ENCODE measurements around the gene AARSD1.
"Not testable (repeated sequence)": the region's sequence is repeated elsewhere in the genome, so short reads cannot be mapped to it uniquely, and the experiment has no call there.

The AARSD1 gene

DNA sequence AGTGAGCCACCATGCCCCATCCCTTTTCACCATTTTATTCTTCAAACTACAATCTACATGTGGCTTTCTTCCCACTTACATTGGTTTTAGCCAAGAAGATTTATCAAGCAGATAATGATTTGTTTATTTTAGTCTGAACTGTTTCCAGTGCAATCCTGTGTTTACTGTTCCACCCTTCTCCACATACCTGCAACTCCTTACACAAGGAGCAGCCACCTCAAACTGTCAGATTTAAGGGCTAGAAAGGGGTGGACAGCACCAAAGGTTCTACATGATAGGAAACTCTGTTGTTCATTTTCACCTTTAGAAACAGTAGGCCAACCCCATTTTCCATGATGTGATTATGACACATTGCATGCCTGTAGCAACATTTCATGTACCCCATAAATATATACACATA lies 18.0 kb upstream of the AARSD1 start:
- no peak for DNase-seq (ENCODE audit: low read depth in 2 of 2, low spot score in 1 of 2)

DNA sequence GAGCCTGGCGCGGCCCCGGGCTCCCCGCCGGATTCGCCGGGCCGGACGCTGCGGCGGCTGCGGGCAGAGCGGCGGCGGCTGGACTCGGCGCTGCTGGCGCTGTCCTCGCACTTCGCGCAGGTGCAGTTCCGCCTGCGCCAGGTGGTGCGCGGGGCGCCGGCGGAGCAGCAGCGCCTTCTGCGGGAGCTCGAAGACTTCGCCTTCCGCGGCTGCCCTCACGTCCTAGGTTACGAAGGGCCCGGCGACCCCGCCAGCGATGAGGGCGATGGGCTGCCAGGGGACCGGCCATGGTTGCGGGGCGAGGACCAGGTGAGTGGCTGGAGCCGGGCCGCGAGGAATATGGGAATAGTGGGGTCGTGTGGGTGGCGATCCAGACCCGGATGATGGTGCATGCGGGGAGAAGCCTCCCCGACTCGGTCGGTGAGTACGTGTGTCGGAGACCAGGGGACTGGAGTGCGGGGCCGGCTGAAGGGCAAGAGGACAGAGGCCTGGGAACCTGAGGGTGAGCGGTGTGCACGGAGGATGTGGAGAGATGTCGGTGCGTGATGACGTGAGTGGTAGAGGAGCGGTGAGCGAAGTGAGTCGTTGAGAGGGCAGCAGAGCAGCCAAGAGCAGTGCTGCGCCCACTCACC lies 16.6 kb upstream of the AARSD1 start:
- DNase-seq (ENCODE audit: low read depth in 2 of 2, low spot score in 1 of 2), result no peak

DNA sequence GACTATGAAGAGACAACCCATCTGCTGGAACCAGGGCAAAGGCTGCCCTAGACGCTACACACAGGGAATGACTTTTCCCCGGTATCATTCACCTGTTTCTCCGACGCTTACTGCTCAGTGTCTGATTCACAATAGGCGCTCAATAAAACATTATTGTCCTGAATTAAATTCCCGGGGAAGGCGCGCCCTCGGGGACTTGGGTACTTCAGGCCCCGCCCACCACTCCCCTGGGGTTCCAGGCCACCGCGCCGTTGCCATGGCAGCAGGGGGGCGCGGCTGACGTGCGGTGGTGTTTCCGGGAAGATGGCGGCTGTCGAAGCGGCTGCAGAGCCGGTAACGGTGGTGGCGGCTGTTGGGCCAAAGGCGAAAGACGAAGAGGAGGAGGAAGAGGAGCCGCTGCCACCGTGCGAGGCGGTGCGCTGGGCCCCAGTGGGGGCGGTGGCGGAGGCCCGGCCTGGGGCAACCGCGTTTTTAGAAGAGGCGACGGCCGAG lies 16.1 kb upstream of the AARSD1 start, which contains the start of gene RUNDC1:
Gene RUNDC1, plus strand, starts transcription at position 292 of the 492 bp plus-strand sequence. Its CDS starts 12 bp downstream, at position 304.
- peak; percentile 85 to 86 for DNase-seq (ENCODE audit: low read depth in 2 of 2, low spot score in 1 of 2)

DNA sequence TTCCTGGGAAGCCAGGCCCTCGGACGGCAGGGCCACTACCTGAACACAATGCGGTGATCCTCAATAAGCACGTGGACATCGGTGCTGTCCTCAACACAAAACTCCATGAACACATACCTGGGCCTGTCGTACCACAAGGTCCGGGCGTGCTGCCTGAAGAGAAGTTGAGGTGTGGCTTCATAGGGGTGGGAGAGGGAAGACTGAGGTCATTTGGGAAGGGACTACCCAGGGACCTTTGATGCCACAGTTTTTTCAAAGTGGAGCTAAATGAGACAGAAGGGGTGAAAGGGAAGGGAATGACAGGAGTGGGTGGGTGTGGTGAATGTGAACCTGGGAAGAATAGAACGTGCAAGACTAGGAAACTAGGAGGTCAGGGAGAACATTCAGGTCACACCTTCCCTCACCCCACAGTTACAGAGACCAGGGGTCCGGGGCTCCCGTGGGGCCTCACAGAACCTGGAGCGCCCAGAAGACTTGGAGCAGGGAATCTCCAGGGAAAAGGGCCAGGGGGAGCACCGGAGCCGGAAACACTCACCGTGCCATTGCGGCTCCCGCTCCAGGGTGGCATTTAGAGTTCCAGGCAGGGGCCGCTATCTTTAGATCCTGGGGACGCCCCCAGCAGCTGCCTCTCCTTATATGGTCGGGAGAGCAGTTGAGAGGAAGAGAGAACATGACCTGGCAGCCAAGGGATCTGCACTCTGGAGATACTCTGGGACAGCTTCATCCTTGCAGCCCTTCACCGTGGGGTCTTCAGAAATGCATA lies 15.4 kb upstream of the AARSD1 start, which contains the start of gene PTGES3L:
Gene PTGES3L, minus strand, starts transcription at position 570 of the 763 bp plus-strand sequence. Its CDS starts 27 bp downstream, at position 543.
- DNase-seq (ENCODE audit: low read depth in 2 of 2, low spot score in 1 of 2), result no peak

DNA sequence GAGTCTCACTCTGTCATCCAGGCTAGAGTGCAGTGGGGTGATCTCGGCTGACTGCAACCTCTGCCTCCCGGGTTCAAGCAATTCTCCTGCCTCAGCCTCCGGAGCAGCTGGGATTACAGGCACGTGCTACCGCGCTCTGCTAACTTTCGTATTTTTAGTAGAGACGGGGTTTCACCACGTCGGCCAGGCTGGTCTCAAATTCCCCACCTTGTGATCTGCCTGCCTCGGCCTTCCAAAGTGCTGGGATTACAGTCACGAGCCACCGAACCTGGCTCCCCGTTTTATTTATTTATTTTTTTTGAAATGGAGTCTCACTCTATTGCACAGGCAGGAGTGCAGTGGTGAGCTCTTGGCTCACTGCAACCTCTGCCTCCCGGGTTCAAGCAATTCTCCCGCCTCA lies 11.4 kb upstream of the AARSD1 start:
- DNase-seq (ENCODE audit: low read depth in 2 of 2, low spot score in 1 of 2), result not testable (repeated sequence)

DNA sequence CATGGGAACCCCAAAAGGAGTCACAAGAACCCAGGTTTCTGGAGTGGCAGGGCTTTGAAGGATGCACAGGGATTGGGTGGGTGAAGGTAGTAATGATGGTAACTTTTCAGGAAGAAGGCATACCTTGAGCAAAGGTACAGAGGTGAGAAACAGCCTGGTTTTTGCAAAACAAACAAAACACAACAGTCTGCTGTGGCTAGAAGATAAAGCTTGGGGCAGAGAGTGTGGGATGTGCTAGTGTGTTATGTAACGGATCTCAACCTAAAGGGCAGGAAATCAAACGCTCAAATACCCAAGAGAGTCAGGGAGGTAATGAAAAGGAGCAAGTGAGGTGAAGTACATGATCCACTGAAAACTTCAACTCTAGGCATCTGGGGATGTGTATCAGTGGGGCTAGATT lies 11.0 kb upstream of the AARSD1 start:
- no peak for DNase-seq (ENCODE audit: low read depth in 2 of 2, low spot score in 1 of 2)

DNA sequence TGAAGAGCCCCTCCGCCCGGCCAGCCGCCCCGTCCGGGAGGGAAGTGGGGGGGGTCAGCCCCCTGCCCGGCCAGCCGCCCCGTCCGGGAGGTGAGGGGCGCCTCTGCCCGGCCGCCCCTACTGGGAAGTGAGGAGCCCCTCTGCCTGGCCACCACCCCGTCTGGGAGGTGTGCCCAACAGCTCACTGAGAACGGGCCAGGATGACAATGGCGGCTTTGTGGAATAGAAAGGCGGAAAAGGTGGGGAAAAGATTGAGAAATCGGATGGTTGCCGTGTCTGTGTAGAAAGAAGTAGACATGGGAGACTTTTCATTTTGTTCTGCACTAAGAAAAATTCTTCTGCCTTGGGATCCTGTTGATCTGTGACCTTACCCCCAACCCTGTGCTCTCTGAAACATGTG lies 9.1 kb upstream of the AARSD1 start:
- not testable (repeated sequence) for DNase-seq (ENCODE audit: low read depth in 2 of 2, low spot score in 1 of 2)

DNA sequence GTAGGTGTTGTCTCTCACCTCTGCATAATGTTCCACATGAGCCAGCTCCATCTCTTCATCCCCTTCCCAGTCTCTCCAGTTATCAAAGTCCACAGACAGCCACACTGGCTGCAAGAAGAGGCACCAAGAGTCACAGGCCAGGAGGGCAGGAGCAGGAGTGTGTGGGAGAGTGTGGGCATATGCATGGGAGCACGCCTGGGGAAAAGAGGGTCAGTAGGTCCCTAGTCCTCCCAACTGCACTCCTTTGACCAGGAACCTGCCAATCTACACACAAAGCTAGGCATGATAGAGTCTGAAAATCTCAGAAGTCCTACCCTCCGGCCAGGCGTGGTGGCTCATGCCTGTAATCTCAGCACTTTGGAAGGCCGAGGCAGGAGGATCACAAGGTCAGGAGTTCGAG lies 7.3 kb upstream of the AARSD1 start:
- no peak for DNase-seq (ENCODE audit: low read depth in 2 of 2, low spot score in 1 of 2)

DNA sequence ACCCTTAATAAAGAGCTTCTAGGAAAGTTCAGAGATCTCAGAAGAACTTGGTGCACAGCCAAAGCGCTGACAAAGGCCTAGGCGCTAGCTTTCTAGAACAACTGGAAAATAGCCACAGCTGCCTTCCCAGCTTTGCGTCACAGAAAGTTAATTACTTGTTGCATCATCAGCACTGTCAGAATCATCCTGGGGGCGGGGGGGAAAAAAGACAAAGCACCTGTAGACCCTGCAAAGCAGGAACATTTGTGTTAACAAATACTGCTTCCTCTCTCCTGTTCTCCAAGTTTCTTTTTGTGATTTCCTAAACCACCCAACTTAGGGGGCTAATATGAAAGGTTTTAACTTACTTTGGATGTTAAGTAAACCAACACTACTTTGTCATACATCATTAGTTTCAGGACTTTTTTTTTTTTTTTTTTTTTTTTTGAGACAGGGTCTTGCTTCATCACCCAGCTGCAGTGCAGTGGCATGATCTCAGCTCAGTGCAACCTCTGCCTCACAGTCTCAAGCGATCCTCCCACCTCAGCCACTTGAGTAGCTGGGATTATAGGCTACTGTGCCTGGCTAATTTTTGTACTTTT lies 4.8 kb upstream of the AARSD1 start:
- DNase-seq (ENCODE audit: low read depth in 2 of 2, low spot score in 1 of 2), result no peak

DNA sequence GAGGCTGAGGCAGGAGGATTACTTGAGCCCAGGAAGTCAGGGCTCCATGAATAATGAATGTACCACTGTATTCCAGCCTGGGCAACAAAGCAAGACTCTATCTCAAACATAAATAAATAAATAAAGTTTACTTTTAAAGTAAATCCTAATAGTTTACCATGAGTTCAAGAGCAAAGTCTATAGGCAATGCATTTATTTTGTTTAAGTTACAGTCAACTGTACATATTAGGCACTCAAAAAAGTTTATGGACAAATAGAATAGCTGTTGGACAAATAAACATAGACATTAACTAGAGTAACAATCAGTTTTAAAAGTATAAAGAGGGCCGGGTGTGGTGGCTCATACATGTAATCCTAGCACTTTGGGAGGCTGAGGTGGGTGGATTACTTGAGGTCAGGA lies 3.7 kb upstream of the AARSD1 start:
- DNase-seq (ENCODE audit: low read depth in 2 of 2, low spot score in 1 of 2), result no peak

DNA sequence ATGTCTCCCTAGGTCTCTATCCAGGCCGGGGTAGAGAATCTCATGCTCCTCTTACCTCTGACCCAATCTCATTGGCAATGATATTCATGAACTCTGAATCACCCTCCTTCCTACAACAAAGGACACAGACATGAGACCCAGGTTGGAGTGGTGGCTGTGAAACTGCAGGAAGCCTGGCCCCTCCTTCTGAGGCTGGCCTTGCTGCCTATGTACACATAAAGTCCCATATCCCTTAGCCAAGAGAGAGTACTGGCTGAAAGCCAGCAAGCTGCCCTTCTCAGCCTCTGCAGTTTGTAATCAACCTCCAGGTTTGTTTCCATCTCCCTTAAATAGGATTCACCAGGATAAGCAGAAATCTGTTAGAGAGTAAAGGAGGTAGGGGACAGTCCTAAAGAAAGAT lies 10.6 kb downstream of the AARSD1 start:
- no peak for DNase-seq (ENCODE audit: low read depth in 2 of 2, low spot score in 1 of 2)

DNA sequence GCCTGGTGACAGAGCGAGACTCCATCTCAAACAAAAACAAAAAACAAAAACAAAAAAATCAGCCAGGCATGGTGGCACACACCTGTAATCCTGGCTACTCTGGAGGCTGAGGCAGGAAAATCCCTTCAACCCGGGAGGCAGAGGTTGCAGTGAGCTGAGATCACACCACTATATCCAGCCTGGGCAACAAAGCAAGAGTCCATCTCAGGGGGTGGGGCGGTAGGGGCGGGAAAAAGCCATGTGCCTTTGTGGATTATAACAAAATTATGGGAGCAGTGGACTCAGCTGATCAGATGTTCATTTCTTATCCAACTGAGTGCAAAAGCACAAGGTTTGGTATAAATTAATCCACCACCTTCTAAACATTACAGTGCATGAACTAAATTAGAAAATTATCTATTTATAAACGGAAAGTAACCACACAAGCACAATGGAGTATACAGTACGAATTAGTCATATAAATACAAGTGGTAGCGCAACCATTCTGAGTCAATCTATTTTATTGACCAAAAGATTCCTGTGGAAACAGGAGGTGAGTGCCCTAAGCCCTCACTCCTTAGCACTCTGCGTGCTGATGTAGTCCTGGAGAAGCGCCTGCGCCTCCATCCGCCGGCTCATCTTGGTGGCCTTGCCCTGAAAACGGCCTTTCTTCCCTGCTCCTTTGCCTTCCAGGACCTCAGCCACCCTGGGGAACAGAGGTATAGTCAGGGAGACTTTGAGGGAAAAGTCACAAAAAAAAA lies 14.0 kb downstream of the AARSD1 start:
- DNase-seq (ENCODE audit: low read depth in 2 of 2, low spot score in 1 of 2), result no peak

DNA sequence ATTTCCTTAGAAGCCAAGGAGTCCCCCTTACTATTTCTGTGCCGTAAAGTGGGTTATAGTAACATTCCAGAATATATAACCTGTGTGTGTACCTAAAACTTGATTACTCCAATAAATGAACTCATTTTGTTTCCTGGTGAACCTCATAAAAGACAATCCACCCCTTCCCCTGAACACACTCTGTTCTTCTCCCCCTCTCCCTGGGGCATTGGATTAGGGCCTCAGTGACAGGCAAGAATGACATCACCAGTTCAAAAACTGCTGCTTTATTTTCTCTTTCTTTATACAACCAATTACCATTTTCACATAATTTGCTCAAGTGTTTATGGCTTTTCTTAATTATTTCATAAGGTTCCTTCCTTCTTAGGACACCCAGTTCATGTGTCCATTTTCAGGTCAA lies 17.4 kb downstream of the AARSD1 start:
- DNase-seq (ENCODE audit: low read depth in 2 of 2, low spot score in 1 of 2), result no peak

DNA sequence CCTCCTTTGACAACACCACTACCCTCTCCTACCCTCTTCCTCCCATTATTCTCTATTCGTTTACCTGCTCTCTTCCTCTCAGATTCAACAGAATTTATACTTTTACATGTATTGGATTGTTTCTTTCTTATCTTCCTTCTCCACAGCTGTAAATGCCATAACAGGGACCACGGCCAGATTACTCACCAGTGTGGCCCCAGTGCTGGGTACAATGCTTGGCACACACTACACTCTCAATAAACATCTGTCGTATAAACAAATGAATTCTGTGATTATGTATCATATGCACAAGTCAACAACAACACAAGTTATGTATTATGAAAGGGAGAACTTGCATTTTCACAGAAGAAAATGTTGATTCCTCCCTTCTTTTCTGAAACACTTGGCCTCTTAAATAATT lies 20.0 kb downstream of the AARSD1 start:
- DNase-seq (ENCODE audit: low read depth in 2 of 2, low spot score in 1 of 2), result no peak

DNA sequence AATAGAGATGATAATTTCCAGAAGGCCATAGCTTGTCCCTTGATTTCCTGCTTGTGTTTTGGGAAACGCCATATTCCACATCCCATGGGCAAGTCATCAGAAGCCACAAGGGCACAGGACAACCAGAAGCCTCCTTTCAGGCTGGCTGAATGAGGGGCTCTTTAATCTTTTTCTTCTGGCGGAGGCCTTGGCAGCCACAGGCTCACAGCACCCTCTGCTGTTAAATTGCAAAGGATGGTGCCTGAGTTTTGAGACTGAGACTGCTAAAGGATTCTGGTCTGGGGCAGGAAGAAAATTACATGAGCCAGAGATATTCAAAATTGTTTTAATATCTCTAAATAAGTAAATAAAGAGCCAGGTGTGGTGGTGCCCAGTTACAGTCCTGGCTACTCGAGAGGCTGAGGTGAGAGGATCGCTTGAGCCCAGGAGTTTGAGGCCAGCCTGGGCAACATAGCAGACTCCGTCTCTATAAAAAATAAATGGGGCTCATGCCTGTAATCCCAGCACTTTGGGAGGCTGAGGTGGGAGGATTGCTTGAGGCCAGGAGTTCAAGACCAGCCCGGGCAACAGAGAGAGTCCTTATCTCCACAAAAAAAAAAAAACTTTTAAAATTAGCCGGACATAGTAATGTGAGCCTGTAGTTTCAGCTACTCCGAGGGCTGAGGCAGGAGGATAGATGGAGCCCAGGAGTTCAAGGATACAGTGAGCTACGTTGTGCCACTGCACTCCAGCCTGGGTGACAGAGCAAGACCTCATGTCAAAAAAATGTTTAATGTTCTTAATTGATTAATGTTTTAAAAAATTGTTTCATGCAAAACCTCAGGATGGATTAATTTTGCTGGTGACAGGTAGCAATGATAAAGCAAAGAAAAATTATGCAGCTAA lies 26.3 kb downstream of the AARSD1 start:
- no peak for DNase-seq (ENCODE audit: low read depth in 2 of 2, low spot score in 1 of 2)

DNA sequence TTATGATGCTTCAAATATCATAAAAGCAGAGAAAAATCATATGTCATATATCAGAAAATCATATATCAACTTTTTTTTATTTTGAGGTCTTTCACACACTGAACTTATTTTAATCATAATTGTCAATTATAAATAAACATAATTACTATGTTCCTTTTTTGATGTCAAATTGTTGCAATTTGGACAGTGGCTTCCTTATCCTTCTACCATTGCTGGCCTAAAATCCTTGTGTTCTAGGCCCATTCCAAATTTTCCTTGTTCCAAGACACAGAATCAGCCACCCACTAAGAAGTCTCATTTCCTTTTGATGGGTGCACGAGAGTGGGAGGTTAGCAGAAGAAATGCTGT lies 34.8 kb downstream of the AARSD1 start:
- no peak for DNase-seq (ENCODE audit: low read depth in 2 of 2, low spot score in 1 of 2)

DNA sequence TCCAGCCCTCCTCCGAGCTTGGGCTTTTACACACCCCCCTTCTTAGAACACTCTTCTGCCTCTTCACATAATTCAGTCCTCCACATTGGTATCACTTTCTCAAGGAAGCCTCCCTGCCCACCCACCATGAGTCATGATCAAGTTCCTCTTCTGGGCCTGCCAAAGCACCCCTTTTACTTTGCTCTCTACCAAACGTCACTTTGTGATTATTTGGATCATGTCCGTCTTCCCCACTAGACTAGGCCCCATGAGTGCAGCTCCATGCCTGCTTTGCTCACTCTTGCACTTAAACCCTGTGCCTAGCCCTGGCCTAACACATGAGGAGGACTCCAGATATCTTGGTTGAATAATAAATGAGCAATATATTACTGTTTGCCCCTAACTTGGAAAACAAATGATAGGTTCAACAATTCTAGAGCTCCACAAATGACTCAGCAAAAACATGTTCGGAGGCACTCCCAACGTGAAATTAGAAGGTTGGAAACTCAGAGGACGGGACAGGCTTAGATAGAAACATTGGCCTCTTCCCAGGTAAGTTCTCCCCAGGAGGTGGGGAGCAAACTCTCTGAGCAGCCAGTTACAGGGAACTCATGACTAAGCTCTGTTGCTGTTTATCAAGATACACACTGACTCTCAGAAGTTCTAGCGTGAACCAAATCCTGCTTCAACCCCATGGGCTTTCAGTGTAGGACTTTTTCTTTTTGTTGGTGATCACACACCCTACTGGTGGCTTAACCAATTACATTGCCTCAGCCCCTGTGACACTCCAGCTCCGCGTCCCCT lies 35.3 kb downstream of the AARSD1 start:
- peak in 1 of 2 donors; percentile 3 for DNase-seq (ENCODE audit: low read depth in 2 of 2, low spot score in 1 of 2)

DNA sequence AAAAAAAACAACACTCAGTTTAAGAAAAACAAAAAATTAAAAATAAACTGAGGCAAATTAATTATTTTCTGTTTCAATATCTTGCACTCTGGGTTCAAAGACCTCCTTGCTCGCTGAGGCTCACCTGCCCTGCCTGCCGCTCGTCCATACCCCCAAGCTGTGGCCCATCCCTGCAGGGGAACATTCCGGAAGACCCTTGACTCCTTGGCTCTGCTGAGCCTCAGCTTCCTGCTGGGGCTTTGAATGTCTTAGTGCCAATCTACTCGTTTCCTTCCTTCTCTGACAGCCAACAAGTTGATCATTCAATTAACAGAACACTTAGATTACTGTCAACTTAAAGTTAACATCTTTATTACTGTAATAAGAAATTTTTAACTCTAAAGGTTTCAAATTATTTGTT lies 39.4 kb downstream of the AARSD1 start:
- DNase-seq (ENCODE audit: low read depth in 2 of 2, low spot score in 1 of 2), result no peak

DNA sequence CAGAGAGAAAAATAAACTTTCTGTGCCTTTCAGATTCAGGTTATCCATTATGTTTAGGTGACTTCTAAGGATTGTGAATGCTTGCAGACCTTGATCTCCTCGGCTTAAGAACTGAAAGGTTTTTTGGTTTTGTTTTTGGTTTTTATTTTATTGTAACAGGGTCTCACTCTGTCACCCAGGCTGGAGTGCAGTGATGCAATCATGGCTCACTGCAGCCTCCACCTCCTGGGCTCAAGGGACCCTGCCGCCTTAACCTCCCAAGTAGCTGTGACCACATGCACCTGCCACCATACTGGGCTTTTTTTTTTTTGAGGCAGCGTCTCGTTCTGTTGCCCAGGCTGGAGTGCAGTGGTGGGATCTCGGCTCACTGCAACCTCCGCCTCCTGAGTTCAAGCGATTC lies 40.8 kb downstream of the AARSD1 start:
- not testable (repeated sequence) for DNase-seq (ENCODE audit: low read depth in 2 of 2, low spot score in 1 of 2)

DNA sequence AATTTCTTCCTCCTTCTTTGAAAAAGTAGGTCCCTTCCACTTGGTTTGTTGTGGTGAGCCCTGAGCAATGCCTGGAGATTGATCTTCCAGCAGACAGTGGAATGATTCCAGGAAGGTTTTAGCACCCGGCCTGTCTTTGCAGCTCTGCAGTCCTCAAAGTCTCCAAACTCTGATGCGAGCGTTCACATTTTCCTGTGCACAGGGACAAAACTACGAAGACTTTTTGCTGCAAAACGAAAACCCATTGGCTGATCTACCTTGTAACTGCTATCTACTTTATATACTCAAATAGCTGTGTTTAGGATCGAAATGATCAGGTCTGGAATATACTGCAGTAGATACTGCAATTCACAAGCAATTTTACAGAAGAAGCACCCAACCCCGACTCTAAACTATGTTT lies 42.0 kb downstream of the AARSD1 start:
- DNase-seq (ENCODE audit: low read depth in 2 of 2, low spot score in 1 of 2), result no peak
